ENCODE results near the gene TSPAN8.

DNA sequence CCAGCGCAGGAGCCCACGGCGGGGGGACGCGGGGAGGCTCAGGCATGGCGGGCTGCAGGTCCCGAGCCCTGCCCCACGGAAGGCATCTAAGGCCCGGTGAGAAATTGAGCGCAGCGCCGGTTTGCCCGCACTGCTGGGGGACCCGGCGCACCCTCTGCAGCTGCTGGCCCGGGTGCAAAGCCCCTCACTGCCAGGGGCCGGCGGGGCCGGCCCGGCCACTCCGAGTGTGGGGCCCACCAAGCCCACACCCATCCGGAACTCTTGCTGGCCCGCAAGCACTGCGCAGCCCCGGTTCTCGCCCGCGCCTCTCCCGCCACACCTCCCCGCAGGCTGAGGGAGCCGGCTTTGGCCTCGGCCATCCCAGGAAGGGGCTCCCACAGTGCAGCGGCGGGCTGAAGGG lies 8.5 kb upstream of the TSPAN8 start:
- TF ChIP-seq ZBTB7A (tag by site-specific recombination; IDR thresholded peaks at IDR 0.05; ENCODE audit: low read depth): no peak
- no peak for TF ChIP-seq GLIS2 (tag by site-specific recombination; IDR thresholded peaks at IDR 0.05)
- no peak for TF ChIP-seq TCF7L2 (IDR thresholded peaks at IDR 0.05; ENCODE audit: borderline replicate concordance, low read depth, low read length)
- no peak for TF ChIP-seq ZNF354C (tag by site-specific recombination; IDR thresholded peaks at IDR 0.05; ENCODE audit: borderline replicate concordance, low read depth)

Measured in HEK293 (cell line).